GM12865 (cell line): ENCODE data around the gene RAVER2.
A peak's percentile ranks its signal among the peaks of the same experiment; 100 is the strongest.

Experiments
- DNase-seq: peaks from one replicate; pipeline ENCODE4 v3.0.0; 2010; ENCODE audit warnings: low read depth
- H3K4me3 ChIP-seq: 2 replicates; pipeline ENCODE4 v1.5.1; 2011; ENCODE audit warnings: mild to moderate bottlenecking, low read depth, low read length, control low read depth
- CTCF ChIP-seq: IDR thresholded peaks from 2 replicates; pipeline ENCODE4 v1.5.1; 2011; ENCODE audit warnings: low read length, control low read depth, low read depth, inconsistent platforms; ENCODE audit not compliant: insufficient read depth; ENCODE audit errors: missing control alignments

The RAVER2 gene

GRCh38 chr1:64861611-64862010 is 116.7 kb downstream of the RAVER2 start:
- DNase-seq, result peak; percentile 18
- H3K4me3 ChIP-seq, result no peak overlapping the region
- peak; percentile 9 for TF ChIP-seq CTCF

- no peak overlapping the region for H3K4me3 ChIP-seq
- TF ChIP-seq CTCF, result no peak
- peak; percentile 96 for DNase-seq
Observed at GRCh38 chr1:64864018-64864940, 119.4 kb downstream of the RAVER2 start.

- no peak for DNase-seq
- TF ChIP-seq CTCF, result no peak
- no peak overlapping the region for H3K4me3 ChIP-seq
Observed at GRCh38 chr1:64865105-64865757, 120.4 kb downstream of the RAVER2 start.

- H3K4me3 ChIP-seq, result no peak overlapping the region
- TF ChIP-seq CTCF, result no peak
- DNase-seq, result no peak
Observed at GRCh38 chr1:64866689-64867088, 121.8 kb downstream of the RAVER2 start.

- no peak for DNase-seq
- H3K4me3 ChIP-seq, result no peak overlapping the region
- no peak for TF ChIP-seq CTCF
Observed at GRCh38 chr1:64867266-64867665, 122.4 kb downstream of the RAVER2 start.

GRCh38 chr1:64871256-64871655 is 126.4 kb downstream of the RAVER2 start:
- TF ChIP-seq CTCF, result no peak
- H3K4me3 ChIP-seq, result no peak overlapping the region
- DNase-seq, result no peak

GRCh38 chr1:64872067-64872466 is 127.2 kb downstream of the RAVER2 start:
- no peak for TF ChIP-seq CTCF
- no peak for DNase-seq
- H3K4me3 ChIP-seq, result no peak overlapping the region
